ENCODE data around the gene TUBA1C.
"Not testable (repeated sequence)": the region's sequence is repeated elsewhere in the genome, so short reads cannot be mapped to it uniquely, and the experiment has no call there.

TUBA1C gene

GRCh38 chr12:49264466-49264872 is 413 bp upstream of the TUBA1C start:
- H3K4me3 ChIP-seq (ENCODE audit: low read length) = peak overlapping the region; percentile 89
- no peak for DNase-seq (ENCODE audit: low read depth)
- TF ChIP-seq, protein P1, sequence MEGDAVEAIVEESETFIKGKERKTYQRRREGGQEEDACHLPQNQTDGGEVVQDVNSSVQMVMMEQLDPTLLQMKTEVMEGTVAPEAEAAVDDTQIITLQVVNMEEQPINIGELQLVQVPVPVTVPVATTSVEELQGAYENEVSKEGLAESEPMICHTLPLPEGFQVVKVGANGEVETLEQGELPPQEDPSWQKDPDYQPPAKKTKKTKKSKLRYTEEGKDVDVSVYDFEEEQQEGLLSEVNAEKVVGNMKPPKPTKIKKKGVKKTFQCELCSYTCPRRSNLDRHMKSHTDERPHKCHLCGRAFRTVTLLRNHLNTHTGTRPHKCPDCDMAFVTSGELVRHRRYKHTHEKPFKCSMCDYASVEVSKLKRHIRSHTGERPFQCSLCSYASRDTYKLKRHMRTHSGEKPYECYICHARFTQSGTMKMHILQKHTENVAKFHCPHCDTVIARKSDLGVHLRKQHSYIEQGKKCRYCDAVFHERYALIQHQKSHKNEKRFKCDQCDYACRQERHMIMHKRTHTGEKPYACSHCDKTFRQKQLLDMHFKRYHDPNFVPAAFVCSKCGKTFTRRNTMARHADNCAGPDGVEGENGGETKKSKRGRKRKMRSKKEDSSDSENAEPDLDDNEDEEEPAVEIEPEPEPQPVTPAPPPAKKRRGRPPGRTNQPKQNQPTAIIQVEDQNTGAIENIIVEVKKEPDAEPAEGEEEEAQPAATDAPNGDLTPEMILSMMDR (conservative IDR thresholded peaks at IDR 0.05; ENCODE audit: low read length) = no peak

DNA sequence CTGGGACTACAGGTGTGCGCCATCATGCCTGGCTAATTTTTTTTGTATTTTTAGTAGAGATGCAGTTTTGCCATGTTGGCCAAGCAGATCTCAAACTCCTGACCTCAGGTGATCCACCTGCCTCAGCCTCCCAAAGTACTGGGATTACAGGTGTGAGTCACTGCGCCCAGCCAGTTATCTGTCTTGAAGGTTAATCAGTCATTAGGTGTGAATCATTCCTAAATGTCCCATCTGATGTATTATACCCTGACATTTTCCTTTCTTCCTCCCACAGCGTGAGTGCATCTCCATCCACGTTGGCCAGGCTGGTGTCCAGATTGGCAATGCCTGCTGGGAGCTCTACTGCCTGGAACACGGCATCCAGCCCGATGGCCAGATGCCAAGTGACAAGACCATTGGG is 4.3 kb downstream of the TUBA1C start:
- not testable (repeated sequence) for H3K4me3 ChIP-seq (ENCODE audit: low read length); DNase-seq (ENCODE audit: low read depth)

GRCh38 chr12:49272790-49273725 is 8.2 kb downstream of the TUBA1C start:
- no peak overlapping the region for H3K4me3 ChIP-seq (ENCODE audit: low read length)
- TF ChIP-seq, protein P1 (conservative IDR thresholded peaks at IDR 0.05; ENCODE audit: low read length) = no peak
- DNase-seq (ENCODE audit: low read depth) = no peak

DNA sequence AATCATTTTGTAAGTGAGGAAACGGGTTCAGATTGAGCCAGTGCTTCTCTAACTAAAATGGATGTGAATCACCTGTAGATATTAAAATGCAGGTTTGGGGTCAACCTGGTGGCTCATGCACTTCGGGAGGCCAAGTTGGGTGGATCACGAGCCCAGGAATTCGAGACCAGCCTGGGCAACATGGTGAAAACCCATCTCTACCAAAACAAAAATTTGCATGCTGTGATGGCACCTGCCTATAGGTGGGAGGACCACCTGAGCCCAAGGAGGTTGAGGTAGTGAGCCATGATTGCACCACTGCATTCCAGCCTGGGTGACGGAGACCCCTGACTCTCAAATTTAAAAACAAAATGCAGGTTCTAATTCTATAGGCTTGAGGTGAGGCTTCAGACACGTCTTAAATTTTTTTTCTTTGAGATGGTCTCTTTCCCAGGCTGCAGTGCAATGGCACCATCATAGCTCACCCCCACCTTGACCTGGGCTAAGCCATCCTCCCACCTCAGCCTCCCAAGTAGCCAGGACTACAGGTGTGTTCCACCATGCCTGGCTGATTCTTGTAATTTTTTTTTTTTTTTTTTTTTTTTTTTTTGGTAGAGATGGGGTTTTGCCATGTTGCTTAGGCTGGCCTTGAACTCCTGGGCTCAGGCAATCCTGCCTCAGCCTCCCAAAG is 9.0 kb downstream of the TUBA1C start:
- TF ChIP-seq, protein P1 (conservative IDR thresholded peaks at IDR 0.05; ENCODE audit: low read length) = no peak
- no peak for DNase-seq (ENCODE audit: low read depth)
- H3K4me3 ChIP-seq (ENCODE audit: low read length) = no peak overlapping the region

- no peak overlapping the region for H3K4me3 ChIP-seq (ENCODE audit: low read length)
- DNase-seq (ENCODE audit: low read depth) = no peak
- TF ChIP-seq, protein P1 (conservative IDR thresholded peaks at IDR 0.05; ENCODE audit: low read length) = no peak
Observed at GRCh38 chr12:49274396-49275069, 9.7 kb downstream of the TUBA1C start.

DNA sequence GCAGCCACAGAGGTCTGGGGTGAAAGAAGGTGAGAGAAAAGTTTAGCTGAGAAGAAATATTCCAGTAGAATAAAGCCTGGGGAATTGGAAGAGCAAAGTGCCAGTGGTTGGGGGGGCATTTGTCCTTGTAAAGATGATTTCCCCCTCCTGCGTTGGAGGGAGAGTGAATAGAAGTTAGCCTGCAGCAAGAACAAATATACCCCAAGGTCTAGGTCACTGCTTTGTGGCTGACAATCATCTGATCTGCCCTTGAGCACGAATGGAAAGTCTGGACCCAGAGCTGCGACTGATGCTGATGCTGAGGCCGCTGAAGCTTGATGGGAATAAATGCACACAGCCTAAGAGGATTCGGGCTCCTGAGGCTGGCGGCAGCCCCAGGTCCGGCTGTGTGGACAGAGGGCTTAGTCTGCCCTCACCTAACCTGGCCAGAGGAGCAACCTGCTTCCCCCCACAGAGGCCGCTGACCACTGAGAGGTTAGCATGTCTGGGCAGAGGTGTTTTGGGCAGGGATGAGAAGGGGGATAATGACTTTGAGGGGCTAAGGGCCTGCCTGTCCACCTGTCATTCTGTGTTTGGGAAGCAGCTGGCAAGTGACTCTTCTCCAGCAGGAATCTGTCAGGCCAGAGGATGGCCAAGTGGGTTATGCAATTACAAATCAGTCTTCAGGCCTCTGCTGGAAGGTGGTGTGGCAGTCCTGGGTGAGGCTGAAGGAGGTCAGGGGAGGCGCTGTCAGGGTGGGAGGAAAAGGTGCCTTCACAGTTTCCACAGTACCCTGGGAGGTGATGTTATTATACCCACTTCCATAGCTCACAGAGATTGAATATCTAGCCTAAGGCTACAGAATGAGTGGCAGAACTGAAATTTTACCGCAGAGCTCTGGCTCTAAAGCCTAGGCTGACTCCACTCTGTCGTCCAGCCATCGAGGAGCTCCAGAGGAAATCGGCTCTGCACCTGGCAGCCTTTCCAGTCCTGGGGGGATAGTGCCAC is 11.7 kb downstream of the TUBA1C start:
- no peak overlapping the region for H3K4me3 ChIP-seq (ENCODE audit: low read length)
- TF ChIP-seq, protein P1 (conservative IDR thresholded peaks at IDR 0.05; ENCODE audit: low read length) = no peak
- no peak for DNase-seq (ENCODE audit: low read depth)

Measured in AG10803 (cell line).